GM23248 (cell line): ENCODE data around the gene MOAP1.

ENCODE experiments used
- EZH2 ChIP-seq: fragments of 200-600 bp; sonication (generic); IDR thresholded peaks from 2 replicates; pipeline ENCODE4 v1.6.1; 2018; ENCODE audit warnings: antibody characterized with exemption, mild to moderate bottlenecking; ENCODE audit not compliant: insufficient read depth, poor library complexity, severe bottlenecking
- EZH2phosphoT487 ChIP-seq: fragments of 200-600 bp; sonication (generic); IDR thresholded peaks from 2 replicates; pipeline ENCODE4 v1.6.1; 2018; ENCODE audit warnings: antibody characterized with exemption, moderate library complexity, mild to moderate bottlenecking, low read depth; ENCODE audit not compliant: insufficient read depth

DNA sequence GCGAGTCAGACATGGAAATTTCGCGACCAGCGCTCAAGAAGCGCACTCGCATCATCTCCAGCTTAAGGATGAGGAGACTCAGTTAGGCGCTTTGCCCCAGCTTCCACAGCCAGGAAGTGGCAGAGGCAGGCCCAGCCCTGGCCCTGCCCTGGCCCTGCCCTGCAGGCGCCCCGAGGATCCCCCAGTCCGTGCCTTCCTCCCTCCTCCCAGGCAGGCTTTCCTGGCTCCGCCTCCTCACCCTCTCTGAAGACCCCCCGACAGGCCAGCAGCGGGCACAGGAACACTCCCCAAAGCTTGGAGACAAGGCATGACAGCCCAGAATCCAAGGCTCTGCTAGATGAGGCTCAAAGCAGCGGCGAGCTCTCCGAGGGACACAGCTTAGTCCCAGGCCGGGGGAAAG, 47.5 kb upstream of the MOAP1 start:
- TF ChIP-seq EZH2phosphoT487 = no peak
- TF ChIP-seq EZH2 = no peak
